Tibial nerve (tissue), 4 donors: Measurements from ENCODE around the gene DIP2C. TPM values are rescaled to one million over a fixed set of nuclear protein-coding genes. Genes with fewer than 3 reads are reported as not detected.

Experiments used
- DNase-seq, 2 donors: peaks; one replicate each; pipeline ENCODE4 v3.0.0-alpha.2; 2019; ENCODE audit warnings: low spot score in 2 of 2
- H3K27ac ChIP-seq, 4 donors: fragments of 200-600 bp; sonication (generic) in 3 of 4; one replicate each; pipeline ENCODE4 v1.5.1; 2017 to 2019; ENCODE audit warnings: mild to moderate bottlenecking in 1 of 4
- H3K27me3 ChIP-seq, 2 donors: fragments of 200-600 bp; sonication (generic) in 1 of 2; one replicate each; pipeline versions ENCODE4 v1.5.1 to v1.6.0; 2017 to 2019
- H3K36me3 ChIP-seq, 3 donors: fragments of 200-600 bp; sonication (generic); one replicate each; pipeline ENCODE4 v1.5.1; 2018 to 2019
- H3K4me1 ChIP-seq, 4 donors: fragments of 200-600 bp; sonication (generic) in 3 of 4; one replicate each; pipeline ENCODE4 v1.5.1; 2017 to 2019
- H3K4me3 ChIP-seq, 4 donors: fragments of 200-600 bp; sonication (generic) in 3 of 4; one replicate each; pipeline ENCODE4 v1.5.1; 2017 to 2019; ENCODE audit warnings: mild to moderate bottlenecking in 1 of 4, moderate library complexity in 1 of 4
- H3K9me3 ChIP-seq, 4 donors: fragments of 200-600 bp; sonication (generic) in 3 of 4; one replicate each; pipeline ENCODE4 v1.5.1; 2017 to 2019
- EP300 ChIP-seq, 2 donors: sonication (generic); formaldehyde crosslinking; IDR thresholded peaks; one replicate each; pipeline ENCODE4 v1.6.1; 2017; ENCODE audit warnings: antibody characterized with exemption in 2 of 2, mild to moderate bottlenecking in 1 of 2
- POLR2A ChIP-seq, 2 donors: fragments of 450-650 bp; IDR thresholded peaks; one replicate each; pipeline ENCODE4 v1.6.1; 2017; ENCODE audit warnings: antibody characterized with exemption in 2 of 2, mild to moderate bottlenecking in 2 of 2, moderate library complexity in 2 of 2
- WGBS, 2 donors: methylation state at CpG; one replicate each; pipeline ENCODE4 v1.1.5; 2018; 5-methylcytosine and 5-hydroxymethylcytosine counted together
- total RNA-seq, 4 donors: library from RNA; depleted of rRNA; stranded (reverse); fragments of >200 nt; gene quantifications; one replicate each; pipeline ENCODE4 v1.1.0, GENCODE V29; 2016
- TF ChIP-seq, protein P1 (sequence below), 5 experiments: fragments of 200-600 bp in 3 of 5; fragments of 450-650 bp in 2 of 5; sonication (generic) in 3 of 5; IDR thresholded peaks; one replicate each; pipeline ENCODE4 v1.5.1; 2016 to 2019; ENCODE audit warnings: antibody characterized with exemption in 5 of 5, mild to moderate bottlenecking in 3 of 5, moderate library complexity in 2 of 5

DIP2C gene
- total RNA-seq, 4 donors from 2014 or later, result 31.4 to 46.5 (median 36.0) TPM

- 90 to 91% methylated on average over 21 of the region's 21 CpGs for WGBS, 2 donors
- Histone ChIP-seq H3K36me3 (no peaks in the 10 kb centered on the region), H3K4me1 (peaks cover 0 to 27% (median 2%) of the 10 kb centered on the region in 4 donors), H3K27me3 (no peaks in the 10 kb centered on the region), H3K27ac (no peak overlapping the region), H3K9me3 (no peaks in the 10 kb centered on the region), H3K4me3 (no peak overlapping the region)
- DNase-seq, result no peak
- TF ChIP-seq EP300 (IDR thresholded peaks at IDR 0.05) (no peak), POLR2A (IDR thresholded peaks at IDR 0.05) (no peak)
- TF ChIP-seq, protein P1, sequence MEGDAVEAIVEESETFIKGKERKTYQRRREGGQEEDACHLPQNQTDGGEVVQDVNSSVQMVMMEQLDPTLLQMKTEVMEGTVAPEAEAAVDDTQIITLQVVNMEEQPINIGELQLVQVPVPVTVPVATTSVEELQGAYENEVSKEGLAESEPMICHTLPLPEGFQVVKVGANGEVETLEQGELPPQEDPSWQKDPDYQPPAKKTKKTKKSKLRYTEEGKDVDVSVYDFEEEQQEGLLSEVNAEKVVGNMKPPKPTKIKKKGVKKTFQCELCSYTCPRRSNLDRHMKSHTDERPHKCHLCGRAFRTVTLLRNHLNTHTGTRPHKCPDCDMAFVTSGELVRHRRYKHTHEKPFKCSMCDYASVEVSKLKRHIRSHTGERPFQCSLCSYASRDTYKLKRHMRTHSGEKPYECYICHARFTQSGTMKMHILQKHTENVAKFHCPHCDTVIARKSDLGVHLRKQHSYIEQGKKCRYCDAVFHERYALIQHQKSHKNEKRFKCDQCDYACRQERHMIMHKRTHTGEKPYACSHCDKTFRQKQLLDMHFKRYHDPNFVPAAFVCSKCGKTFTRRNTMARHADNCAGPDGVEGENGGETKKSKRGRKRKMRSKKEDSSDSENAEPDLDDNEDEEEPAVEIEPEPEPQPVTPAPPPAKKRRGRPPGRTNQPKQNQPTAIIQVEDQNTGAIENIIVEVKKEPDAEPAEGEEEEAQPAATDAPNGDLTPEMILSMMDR (IDR thresholded peaks at IDR 0.05), result no peak
Observed at GRCh38 chr10:543862-544822, 145.3 kb downstream of the DIP2C start.

GRCh38 chr10:543131-543530 lies 146.3 kb downstream of the DIP2C start:
- Histone ChIP-seq H3K4me1 (peaks cover 0 to 23% (median 2%) of the 10 kb centered on the region in 4 donors), H3K27me3 (no peaks in the 10 kb centered on the region), H3K4me3 (no peak overlapping the region), H3K36me3 (no peaks in the 10 kb centered on the region), H3K27ac (no peak overlapping the region), H3K9me3 (no peaks in the 10 kb centered on the region)
- TF ChIP-seq EP300 (IDR thresholded peaks at IDR 0.05) (no peak), POLR2A (IDR thresholded peaks at IDR 0.05) (no peak)
- TF ChIP-seq, protein P1 (IDR thresholded peaks at IDR 0.05), result no peak
- WGBS, 2 donors, result 92 to 94% methylated on average over 13 of the region's 13 CpGs
- DNase-seq, result no peak

- no peaks in the 10 kb centered on the region for H3K36me3 ChIP-seq
- peaks cover 0 to 18% (median 2%) of the 10 kb centered on the region in 4 donors for H3K4me1 ChIP-seq
- no peak overlapping the region for H3K4me3 ChIP-seq
- no peak overlapping the region for H3K27ac ChIP-seq
- H3K27me3 ChIP-seq, result no peaks in the 10 kb centered on the region
- H3K9me3 ChIP-seq, result no peaks in the 10 kb centered on the region
- no peak for DNase-seq
- WGBS, 2 donors, result 79 to 81% methylated on average over 16 of the region's 16 CpGs
- no peak for TF ChIP-seq POLR2A (IDR thresholded peaks at IDR 0.05)
- no peak for TF ChIP-seq EP300 (IDR thresholded peaks at IDR 0.05)
- TF ChIP-seq, protein P1 (IDR thresholded peaks at IDR 0.05), result no peak
Observed at GRCh38 chr10:541750-542371, 147.6 kb downstream of the DIP2C start.

GRCh38 chr10:541041-541440 lies 148.4 kb downstream of the DIP2C start:
- Histone ChIP-seq H3K27ac (no peak overlapping the region), H3K27me3 (no peaks in the 10 kb centered on the region), H3K4me3 (no peak overlapping the region), H3K9me3 (no peaks in the 10 kb centered on the region), H3K36me3 (no peaks in the 10 kb centered on the region), H3K4me1 (peaks cover 0 to 17% (median 2%) of the 10 kb centered on the region in 4 donors)
- DNase-seq, result no peak
- TF ChIP-seq, protein P1 (IDR thresholded peaks at IDR 0.05), result no peak
- TF ChIP-seq EP300 (IDR thresholded peaks at IDR 0.05), result no peak
- TF ChIP-seq POLR2A (IDR thresholded peaks at IDR 0.05), result no peak
- WGBS, 2 donors, result 81 to 93% methylated on average over 9 to 13 of the region's 13 CpGs

GRCh38 chr10:538895-539294 lies 150.6 kb downstream of the DIP2C start:
- Histone ChIP-seq H3K27ac (no peak overlapping the region), H3K27me3 (no peaks in the 10 kb centered on the region), H3K4me3 (no peak overlapping the region), H3K4me1 (peaks cover 0 to 17% (median 2%) of the 10 kb centered on the region in 4 donors), H3K36me3 (no peaks in the 10 kb centered on the region), H3K9me3 (no peaks in the 10 kb centered on the region)
- DNase-seq, result no peak
- 85% methylated on average over 9 of the region's 9 CpGs for WGBS, 2 donors
- no peak for TF ChIP-seq POLR2A (IDR thresholded peaks at IDR 0.05)
